Skeletal muscle tissue (tissue), 4 donors: ENCODE measurements around the gene NCDN. TPM values are rescaled to one million over a fixed set of nuclear protein-coding genes. Genes with fewer than 3 reads are reported as not detected.

ENCODE experiments used
- H3K27ac ChIP-seq: one replicate; pipeline ENCODE4 v1.7.0; 2013; ENCODE audit warnings: mild to moderate bottlenecking, low read depth, low read length, inconsistent platforms
- H3K27me3 ChIP-seq, 3 donors: one replicate each; pipeline ENCODE4 v1.7.0; 2013; ENCODE audit warnings: low read length in 3 of 3; ENCODE audit not compliant: control insufficient read depth in 3 of 3, insufficient read depth in 3 of 3
- H3K36me3 ChIP-seq, 3 donors: one replicate each; pipeline ENCODE4 v1.7.0; 2013; ENCODE audit warnings: low read length in 3 of 3; ENCODE audit not compliant: control insufficient read depth in 3 of 3, insufficient read depth in 3 of 3
- H3K4me1 ChIP-seq, 3 donors: one replicate each; pipeline ENCODE4 v1.7.0; 2013; ENCODE audit warnings: low read length in 3 of 3, mild to moderate bottlenecking in 3 of 3; ENCODE audit not compliant: control insufficient read depth in 3 of 3, insufficient read depth in 3 of 3
- H3K4me3 ChIP-seq, 3 donors: one replicate each; pipeline ENCODE4 v1.7.0; 2013; ENCODE audit warnings: low read length in 3 of 3
- H3K9ac ChIP-seq, 3 donors: one replicate each; pipeline ENCODE4 v1.7.0; 2013; ENCODE audit warnings: low read length in 3 of 3, mild to moderate bottlenecking in 3 of 3, moderate library complexity in 2 of 3, low read depth in 1 of 3
- H3K9me3 ChIP-seq, 3 donors: one replicate each; pipeline ENCODE4 v1.7.0; 2013; ENCODE audit warnings: low read length in 3 of 3; ENCODE audit not compliant: control insufficient read depth in 3 of 3
- total RNA-seq: library from RNA; depleted of rRNA; stranded (reverse); fragments of >200 nt; gene quantifications from one replicate; pipeline ENCODE4 v1.2.3, GENCODE V29; 2014
- donor health status: Osteomylitis.

Gene NCDN
- total RNA-seq, 1 donor from 2014 or later: 5.7 TPM

DNA sequence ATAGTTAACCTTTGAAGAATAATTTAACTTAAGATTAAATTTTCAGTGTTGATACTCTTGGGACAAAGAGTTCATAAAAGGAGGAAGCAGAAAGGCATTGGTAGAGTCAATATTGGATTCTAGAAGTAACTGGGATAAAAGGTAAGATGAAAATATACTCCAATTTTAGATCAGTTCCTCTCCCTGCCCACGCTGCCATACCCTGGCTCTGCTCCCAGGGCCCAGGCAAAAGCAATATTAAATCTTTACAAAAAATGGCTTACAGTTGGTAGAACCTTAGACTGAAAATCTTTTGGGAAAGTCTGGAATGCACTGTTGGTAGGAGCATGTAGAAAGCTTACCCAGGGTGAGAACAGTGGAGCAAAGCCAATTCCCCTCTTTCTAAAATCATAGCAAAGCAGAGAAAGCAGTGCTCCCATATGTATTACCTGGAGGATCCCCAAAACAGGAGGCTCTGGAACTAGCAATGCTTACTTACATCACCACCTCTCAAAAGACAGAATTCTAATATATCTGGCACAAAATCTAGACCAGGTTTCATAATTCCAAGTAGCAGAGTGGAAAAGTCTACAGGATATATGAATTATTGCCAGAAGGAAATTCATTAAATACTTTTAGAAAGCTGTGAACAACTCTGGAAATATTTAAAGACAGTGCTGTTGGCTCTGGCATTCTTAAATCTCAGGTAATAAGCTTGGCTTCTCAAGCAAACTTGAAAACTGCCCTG, 24.9 kb upstream of the NCDN start:
- H3K9me3 ChIP-seq: no peaks in the 10 kb centered on the region
- no peak overlapping the region for H3K9ac ChIP-seq
- peaks cover 2 to 8% (median 7%) of the 10 kb centered on the region in 3 donors for H3K36me3 ChIP-seq
- H3K4me1 ChIP-seq: peaks cover 15 to 24% (median 19%) of the 10 kb centered on the region in 3 donors
- no peak overlapping the region for H3K4me3 ChIP-seq
- H3K27me3 ChIP-seq: no peaks in the 10 kb centered on the region
- H3K27ac ChIP-seq: no peak overlapping the region

DNA sequence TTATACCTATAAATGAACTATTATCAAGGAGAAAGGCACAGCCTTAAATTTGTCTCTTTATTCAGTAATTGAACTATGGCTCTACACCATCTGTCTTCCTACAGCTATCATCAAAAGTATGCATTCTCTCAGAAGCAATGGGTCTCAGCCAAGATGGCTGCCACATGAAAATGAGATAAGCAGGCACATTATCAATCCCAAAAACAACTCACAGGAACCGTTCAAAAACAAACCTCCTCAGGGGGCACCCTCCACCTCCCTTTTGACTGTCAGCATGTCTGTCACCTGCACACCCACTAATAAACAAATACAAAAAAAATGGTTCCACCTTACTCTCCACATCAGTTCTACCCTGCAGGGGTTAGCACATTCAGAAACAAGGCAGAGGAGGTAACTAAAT, 24.0 kb upstream of the NCDN start:
- H3K27me3 ChIP-seq: no peaks in the 10 kb centered on the region
- no peak overlapping the region for H3K9ac ChIP-seq
- H3K4me1 ChIP-seq: peaks cover 19 to 28% (median 27%) of the 10 kb centered on the region in 3 donors
- H3K36me3 ChIP-seq: peaks cover 2 to 8% (median 7%) of the 10 kb centered on the region in 3 donors
- H3K4me3 ChIP-seq: no peak overlapping the region
- no peak overlapping the region for H3K27ac ChIP-seq
- no peaks in the 10 kb centered on the region for H3K9me3 ChIP-seq

DNA sequence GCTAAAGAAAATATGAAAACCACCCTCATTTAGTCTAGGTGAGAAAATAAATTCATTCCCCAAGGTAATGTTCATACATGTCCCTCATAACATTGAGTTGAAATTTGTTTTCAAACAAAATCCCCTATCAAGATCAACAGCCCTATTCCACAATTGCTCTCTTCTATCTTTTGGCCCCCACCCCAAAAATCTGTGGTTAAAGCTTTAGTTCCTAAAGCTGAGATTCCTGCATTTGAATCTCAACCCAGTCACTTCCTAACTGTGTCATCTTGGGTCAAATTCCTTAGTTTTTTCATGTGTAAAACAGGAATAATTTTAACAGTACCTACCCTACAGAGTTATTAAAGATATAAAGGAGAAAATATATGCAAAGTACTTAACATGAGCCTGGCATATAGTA, 22.4 kb upstream of the NCDN start:
- Histone ChIP-seq H3K36me3 (peaks cover 2 to 8% (median 7%) of the 10 kb centered on the region in 3 donors), H3K9me3 (no peaks in the 10 kb centered on the region), H3K9ac (no peak overlapping the region), H3K27me3 (no peaks in the 10 kb centered on the region), H3K4me3 (no peak overlapping the region), H3K4me1 (peaks cover 34 to 44% (median 43%) of the 10 kb centered on the region in 3 donors), H3K27ac (no peak overlapping the region)

DNA sequence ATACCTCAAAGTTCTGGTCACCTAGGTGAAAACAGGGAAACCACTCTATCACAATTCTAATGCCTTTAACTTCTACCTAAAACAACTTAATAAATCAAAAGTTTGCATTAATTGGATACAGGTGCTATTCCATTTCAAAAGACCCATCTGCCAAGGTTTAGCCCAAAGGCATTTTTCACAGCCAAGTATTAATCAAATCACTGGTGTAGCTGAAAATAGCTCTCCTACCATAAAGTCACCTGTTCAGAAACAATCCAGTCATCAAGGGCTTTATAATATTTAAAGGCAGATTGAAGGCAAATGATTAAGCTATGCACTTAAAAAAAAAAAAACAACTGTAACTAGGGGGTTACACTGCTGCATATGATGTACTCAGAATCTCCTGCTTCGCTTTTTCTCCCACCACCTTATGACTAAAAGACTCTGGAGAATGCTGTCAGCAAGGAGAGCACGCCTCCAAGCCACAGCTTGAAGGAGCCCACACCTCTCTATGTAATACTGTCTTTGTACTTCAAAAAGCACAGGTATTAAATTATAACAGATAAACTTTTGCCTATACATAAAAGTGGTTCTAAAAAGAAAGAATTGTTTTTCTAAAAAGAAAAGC, 20.9 kb upstream of the NCDN start:
- H3K9me3 ChIP-seq: no peaks in the 10 kb centered on the region
- no peak overlapping the region for H3K4me3 ChIP-seq
- H3K27me3 ChIP-seq: no peaks in the 10 kb centered on the region
- H3K4me1 ChIP-seq: peaks cover 29 to 46% (median 40%) of the 10 kb centered on the region in 3 donors
- H3K27ac ChIP-seq: no peak overlapping the region
- H3K36me3 ChIP-seq: peaks cover 0 to under 1% (median 0%) of the 10 kb centered on the region in 3 donors
- no peak overlapping the region for H3K9ac ChIP-seq

DNA sequence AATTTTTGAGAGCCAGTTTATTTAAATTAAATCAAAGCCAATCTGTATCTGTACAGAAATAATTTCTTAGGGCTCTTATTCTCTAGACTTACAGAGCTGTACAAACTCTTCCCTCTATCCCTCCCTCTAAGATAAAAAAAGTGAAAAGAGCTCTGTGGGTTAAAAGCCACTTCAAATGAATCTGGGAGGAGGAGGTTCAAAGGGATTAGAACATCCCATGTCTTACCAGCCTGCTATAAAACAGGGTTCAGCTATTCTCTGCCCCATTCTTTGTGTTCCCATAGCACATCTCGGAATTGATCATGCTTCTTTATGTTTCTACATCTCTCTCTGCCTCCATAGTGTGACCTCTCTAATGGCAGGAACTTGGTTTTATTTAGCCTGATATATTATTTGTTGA, 19.8 kb upstream of the NCDN start:
- H3K4me1 ChIP-seq: peaks cover 26 to 44% (median 38%) of the 10 kb centered on the region in 3 donors

DNA sequence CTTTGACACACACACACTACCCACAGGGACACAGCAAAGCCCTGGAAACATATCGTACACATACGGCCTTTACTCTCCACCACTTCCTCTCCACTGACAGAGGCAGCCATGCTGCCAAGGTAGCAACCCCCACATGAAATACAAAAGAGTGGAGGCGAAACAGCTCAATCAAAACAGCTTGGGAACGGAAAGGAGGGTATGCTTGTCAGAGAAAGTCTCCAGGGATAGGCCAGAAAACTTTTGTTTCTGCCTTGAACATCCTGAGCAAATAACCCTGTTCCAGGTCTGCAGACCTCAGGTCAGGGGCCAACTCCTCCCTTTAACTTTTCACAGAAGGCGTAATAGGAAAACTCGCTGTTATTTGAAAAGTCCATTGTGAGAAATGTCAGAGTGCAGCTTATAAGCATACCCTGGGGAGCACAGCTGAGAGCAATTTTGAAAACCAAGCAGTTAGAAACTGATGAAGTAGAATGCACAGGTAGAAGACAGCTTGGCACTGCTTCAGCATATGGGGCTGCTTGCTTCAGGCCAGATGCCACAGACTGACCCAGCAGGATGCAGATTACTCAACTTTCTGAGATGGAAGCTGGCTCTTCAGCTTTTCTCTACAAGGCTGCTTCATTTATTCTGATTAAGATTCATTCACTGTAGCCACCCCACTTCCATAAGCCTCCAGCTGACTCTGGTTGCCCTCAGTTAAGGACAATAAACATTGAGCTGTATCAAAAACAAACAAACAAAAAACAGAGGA, 18.4 kb upstream of the NCDN start:
- peak overlapping the region; percentile 45 for H3K27ac ChIP-seq
- no peaks in the 10 kb centered on the region for H3K36me3 ChIP-seq
- H3K4me1 ChIP-seq: peaks cover 24 to 38% (median 38%) of the 10 kb centered on the region in 3 donors
- no peaks in the 10 kb centered on the region for H3K27me3 ChIP-seq
- H3K4me3 ChIP-seq: no peak overlapping the region
- H3K9me3 ChIP-seq: no peaks in the 10 kb centered on the region
- no peak overlapping the region for H3K9ac ChIP-seq

More for the DNA sequence above, 19.8 kb upstream of the NCDN start:
- Histone ChIP-seq H3K36me3 (no peaks in the 10 kb centered on the region), H3K27me3 (no peaks in the 10 kb centered on the region), H3K9me3 (no peaks in the 10 kb centered on the region), H3K27ac (no peak overlapping the region), H3K9ac (no peak overlapping the region), H3K4me3 (no peak overlapping the region)

DNA sequence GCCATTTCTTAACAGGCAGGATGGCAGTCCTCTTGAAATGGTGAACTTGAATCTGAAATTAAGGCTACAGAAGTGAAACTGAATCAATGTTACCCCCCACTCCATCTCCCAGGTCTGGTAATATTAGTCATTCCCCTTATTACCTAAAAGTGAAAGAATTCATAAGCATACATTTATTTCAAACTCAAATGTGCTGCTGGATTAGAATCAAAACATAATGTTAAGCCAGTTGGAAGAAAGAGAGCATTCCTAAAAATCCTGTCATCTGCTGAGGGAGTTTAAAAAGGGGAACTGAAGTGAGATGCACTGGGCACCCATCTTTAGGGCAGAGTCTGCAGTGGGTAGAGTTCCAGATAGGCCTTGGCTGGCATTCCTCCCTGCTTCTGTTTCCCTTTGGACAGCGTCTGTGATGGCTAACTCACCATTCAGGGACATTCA, 17.8 kb upstream of the NCDN start:
- Histone ChIP-seq H3K4me1 (peaks cover 26 to 42% (median 39%) of the 10 kb centered on the region in 3 donors), H3K9ac (no peak overlapping the region), H3K36me3 (no peaks in the 10 kb centered on the region), H3K9me3 (no peaks in the 10 kb centered on the region), H3K4me3 (no peak overlapping the region), H3K27me3 (no peaks in the 10 kb centered on the region), H3K27ac (peak overlapping the region; percentile 45)

DNA sequence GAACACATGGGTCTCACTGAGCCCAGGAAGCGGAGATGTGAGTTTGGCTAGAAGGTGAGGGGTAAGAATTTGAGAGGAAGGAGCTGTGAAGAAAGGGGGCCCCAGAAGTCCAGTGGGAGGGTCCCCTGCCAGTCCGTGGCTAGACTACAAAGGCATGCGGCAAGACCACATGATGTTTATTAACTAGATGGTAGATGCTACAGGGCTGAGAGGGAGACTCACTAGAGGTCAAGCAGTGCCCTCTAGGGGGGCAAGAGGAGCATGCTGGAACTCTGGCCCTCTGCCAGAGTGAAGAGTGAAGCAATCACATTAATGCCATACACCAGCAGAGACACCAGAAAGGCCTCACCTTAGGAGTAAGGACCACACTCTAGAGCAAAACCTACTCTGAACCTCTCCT, 12.6 kb upstream of the NCDN start:
- H3K27ac ChIP-seq: no peak overlapping the region
- peaks cover 0 to 7% (median 0%) of the 10 kb centered on the region in 3 donors for H3K36me3 ChIP-seq
- H3K27me3 ChIP-seq: no peaks in the 10 kb centered on the region
- peaks cover 12 to 28% (median 18%) of the 10 kb centered on the region in 3 donors for H3K4me1 ChIP-seq
- H3K9ac ChIP-seq: peak overlapping the region in 2 of 3 donors; percentile 9 to 38
- no peak overlapping the region for H3K4me3 ChIP-seq
- H3K9me3 ChIP-seq: no peaks in the 10 kb centered on the region

DNA sequence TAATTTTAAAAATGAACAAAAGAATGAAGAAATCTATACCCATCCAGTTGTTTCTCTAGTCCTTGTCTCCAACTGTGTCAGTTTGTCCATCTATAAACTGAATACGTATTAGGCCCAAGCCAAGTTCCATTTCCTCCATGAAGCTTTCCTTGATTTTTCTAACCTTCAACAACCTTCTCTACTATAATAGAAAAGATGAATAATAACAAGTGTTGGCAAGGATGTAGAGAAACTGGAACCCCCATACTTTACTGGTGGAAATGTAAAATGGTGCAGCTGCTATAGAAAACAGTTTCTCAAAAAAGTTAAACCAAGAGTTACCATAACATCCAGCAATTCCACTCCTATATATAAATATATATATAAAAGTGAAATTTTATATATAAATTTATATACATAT, 11.0 kb upstream of the NCDN start:
- no peaks in the 10 kb centered on the region for H3K27me3 ChIP-seq
- H3K27ac ChIP-seq: no peak overlapping the region
- peaks cover 0 to 13% (median 4%) of the 10 kb centered on the region in 3 donors for H3K36me3 ChIP-seq
- no peaks in the 10 kb centered on the region for H3K9me3 ChIP-seq
- H3K4me1 ChIP-seq: peaks cover 8 to 18% (median 13%) of the 10 kb centered on the region in 3 donors
- H3K4me3 ChIP-seq: no peak overlapping the region
- H3K9ac ChIP-seq: no peak overlapping the region
